ENCODE data around the gene FUOM. TPM values are rescaled to one million over a fixed set of nuclear protein-coding genes. Genes with fewer than 3 reads are reported as not detected.

FUOM gene
- total RNA-seq, 4 donors from 2014 or later: 5.4 to 15.7 (median 10.8) TPM

DNA sequence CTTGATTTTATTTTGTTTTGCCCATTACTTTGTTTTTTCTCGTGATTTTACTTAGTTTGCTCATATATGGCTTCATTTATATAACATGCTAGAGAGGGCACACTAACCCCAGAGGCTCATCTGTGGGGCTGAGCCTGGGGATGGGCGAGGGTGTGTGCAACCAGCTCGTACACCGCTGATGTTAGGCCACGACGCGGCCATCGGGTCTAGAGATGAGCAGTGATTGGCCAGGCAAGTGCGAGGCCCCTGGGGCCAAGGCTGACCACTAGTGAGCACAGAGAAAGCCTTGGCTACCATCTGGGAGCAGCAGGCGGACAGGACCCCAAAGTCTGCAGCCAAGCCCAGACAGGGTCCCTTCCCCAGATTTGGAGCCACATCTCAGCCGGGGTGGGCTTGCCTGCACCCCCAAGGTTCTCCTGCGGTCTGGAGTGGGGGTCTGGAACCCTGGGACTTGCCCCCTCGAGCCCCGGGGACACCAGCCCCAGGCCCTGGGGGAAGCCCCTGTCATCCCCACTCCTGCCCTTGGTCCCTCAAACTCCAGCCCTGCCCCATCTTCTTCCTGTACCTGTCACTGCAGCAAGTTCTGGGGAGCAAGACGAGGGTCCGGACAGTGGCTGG is 3.7 kb downstream of the FUOM start:
- 90% methylated on average over 2 of the region's 16 CpGs; no CpG with 5 or more reads in 1 of the 2 donors for WGBS, 2 donors (ENCODE audit: low coverage in 1 of 2)
- Histone ChIP-seq H3K27me3 (peaks cover 73% of the 10 kb centered on the region), H3K9me3 (no peaks in the 10 kb centered on the region), H3K27ac (no peak overlapping the region), H3K4me3 (no peak overlapping the region), H3K4me1 (peaks cover 0 to 24% (median 11%) of the 10 kb centered on the region in 3 donors), H3K36me3 (peaks cover 0 to 11% of the 10 kb centered on the region in 2 donors)
- TF ChIP-seq, protein P1, sequence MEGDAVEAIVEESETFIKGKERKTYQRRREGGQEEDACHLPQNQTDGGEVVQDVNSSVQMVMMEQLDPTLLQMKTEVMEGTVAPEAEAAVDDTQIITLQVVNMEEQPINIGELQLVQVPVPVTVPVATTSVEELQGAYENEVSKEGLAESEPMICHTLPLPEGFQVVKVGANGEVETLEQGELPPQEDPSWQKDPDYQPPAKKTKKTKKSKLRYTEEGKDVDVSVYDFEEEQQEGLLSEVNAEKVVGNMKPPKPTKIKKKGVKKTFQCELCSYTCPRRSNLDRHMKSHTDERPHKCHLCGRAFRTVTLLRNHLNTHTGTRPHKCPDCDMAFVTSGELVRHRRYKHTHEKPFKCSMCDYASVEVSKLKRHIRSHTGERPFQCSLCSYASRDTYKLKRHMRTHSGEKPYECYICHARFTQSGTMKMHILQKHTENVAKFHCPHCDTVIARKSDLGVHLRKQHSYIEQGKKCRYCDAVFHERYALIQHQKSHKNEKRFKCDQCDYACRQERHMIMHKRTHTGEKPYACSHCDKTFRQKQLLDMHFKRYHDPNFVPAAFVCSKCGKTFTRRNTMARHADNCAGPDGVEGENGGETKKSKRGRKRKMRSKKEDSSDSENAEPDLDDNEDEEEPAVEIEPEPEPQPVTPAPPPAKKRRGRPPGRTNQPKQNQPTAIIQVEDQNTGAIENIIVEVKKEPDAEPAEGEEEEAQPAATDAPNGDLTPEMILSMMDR (IDR thresholded peaks at IDR 0.05): no peak
- TF ChIP-seq POLR2A (IDR thresholded peaks at IDR 0.05) (no peak), POLR2AphosphoS5 (IDR thresholded peaks at IDR 0.05) (no peak)
- ATAC-seq: no peak

DNA sequence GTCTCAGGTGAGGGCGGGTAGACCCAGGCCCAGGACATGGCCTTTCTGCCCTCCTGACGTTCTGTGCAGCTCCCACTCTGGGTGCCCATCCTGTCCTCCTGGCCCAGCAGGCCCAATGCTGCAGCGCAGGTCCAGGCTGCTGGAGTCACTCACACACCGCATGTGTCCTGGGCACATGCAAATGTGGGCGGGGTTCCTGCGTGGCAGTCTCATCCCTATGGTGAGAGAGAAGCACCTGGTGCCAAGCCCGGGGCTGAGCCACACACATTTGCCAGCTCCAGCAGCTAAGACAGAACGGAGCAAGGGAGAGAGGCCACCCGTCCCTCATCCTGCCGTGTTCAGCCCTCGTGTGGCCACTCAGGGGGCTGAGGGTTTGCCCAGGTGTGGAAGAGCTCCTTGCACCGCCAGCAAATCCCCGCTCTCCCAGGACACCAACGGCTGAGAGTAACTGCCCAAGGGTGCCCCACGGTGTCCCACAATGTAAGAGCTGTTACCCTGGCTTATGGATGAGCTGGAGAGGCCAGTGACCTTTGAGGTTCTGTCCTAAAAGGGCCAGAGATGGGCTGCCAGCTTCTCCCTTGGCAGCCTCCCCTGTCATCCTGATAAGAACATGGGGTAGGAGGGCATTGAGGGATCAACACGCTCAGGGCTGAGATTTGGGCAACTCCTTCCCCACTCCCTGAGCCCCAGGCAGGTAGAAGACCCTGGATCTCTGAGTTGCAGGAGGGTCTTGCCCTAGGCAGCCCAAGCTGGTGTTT is 4.4 kb downstream of the FUOM start:
- H3K36me3 ChIP-seq: peaks cover 0 to 11% of the 10 kb centered on the region in 2 donors
- no peak overlapping the region for H3K4me3 ChIP-seq
- WGBS, 2 donors (ENCODE audit: low coverage in 1 of 2): no CpG with 5 or more reads among the region's 16 CpGs
- peaks cover 0 to 24% (median 11%) of the 10 kb centered on the region in 3 donors for H3K4me1 ChIP-seq
- H3K27ac ChIP-seq: no peak overlapping the region
- no peaks in the 10 kb centered on the region for H3K9me3 ChIP-seq
- H3K27me3 ChIP-seq: peaks cover 80% of the 10 kb centered on the region
- TF ChIP-seq POLR2AphosphoS5 (IDR thresholded peaks at IDR 0.05) (no peak), EP300 (IDR thresholded peaks at IDR 0.05) (no peak), POLR2A (IDR thresholded peaks at IDR 0.05) (no peak)
- TF ChIP-seq, protein P1 (IDR thresholded peaks at IDR 0.05): no peak
- ATAC-seq: no peak

DNA sequence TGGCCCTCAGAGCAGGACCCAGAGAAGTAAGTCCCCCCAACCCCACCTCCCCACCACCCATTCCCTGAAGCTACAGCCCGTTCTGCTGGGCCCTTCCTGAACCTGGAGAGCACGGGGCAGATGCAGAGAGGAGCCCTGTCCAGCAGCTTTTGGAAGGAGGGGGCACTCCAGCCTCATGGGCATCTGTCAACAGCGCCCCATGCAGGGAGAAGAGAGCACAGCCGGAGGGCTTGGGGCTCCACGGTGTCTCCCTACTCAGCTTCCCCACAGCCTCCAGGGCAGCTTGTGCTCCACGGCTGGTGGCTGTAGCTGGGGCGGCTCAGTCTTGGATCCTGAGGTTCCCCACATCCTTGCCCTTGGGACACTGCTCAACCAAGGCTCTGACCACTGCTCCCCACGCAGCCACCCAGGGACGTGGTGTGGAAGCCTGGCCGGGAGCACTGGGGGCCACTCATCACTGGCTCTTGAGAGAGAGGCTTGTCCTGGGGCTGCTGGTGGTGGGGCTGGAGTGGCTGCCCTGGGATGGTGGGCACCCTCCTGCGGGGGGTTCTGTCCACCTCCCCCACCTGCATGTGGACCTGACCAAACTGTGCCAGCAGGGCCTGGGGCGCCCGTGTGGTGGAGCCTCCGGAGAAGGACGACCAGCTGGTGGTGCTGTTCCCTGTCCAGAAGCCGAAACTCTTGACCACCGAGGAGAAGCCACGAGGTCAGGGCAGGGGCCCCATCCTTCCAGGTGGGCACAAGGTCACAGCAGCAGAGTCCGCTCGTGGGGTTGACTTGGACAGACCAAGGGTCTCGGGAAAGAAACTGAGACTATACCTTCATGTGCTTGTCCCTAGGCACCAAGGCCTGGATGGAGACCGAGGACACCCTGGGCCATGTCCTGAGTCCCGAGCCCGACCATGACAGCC is 6.2 kb downstream of the FUOM start:
- no peak for ATAC-seq
- peaks cover 86% of the 10 kb centered on the region for H3K27me3 ChIP-seq
- H3K4me1 ChIP-seq: peaks cover 0 to 8% (median 2%) of the 10 kb centered on the region in 3 donors
- WGBS, 2 donors (ENCODE audit: low coverage in 1 of 2): no CpG with 5 or more reads among the region's 24 CpGs
- peaks cover 0 to 11% of the 10 kb centered on the region in 2 donors for H3K36me3 ChIP-seq
- no peaks in the 10 kb centered on the region for H3K9me3 ChIP-seq
- no peak overlapping the region for H3K27ac ChIP-seq
- no peak overlapping the region for H3K4me3 ChIP-seq
- TF ChIP-seq POLR2AphosphoS5 (IDR thresholded peaks at IDR 0.05) (no peak), EP300 (IDR thresholded peaks at IDR 0.05) (no peak), POLR2A (IDR thresholded peaks at IDR 0.05) (no peak)
- TF ChIP-seq, protein P1 (IDR thresholded peaks at IDR 0.05): no peak

DNA sequence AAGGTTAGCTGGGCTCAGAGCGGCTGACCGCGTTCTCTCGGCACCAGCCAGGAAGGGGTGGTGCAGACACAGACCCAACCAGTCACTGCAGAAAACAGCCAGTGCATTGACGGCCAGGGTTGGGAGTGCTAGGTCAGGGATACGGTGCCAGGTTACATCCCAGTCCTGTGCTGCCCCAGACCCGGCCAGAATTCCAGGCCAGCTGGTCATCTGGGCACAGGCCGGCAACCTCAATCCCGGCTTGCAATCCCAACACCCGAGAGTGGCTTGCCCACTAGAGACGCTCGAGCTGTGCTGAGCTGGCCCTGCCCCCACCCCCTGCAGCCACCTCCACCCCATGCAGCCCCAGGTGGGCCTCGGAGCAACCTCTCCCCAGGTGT is 6.9 kb downstream of the FUOM start:
- Histone ChIP-seq H3K4me3 (no peak overlapping the region), H3K27me3 (peaks cover 86% of the 10 kb centered on the region), H3K9me3 (no peaks in the 10 kb centered on the region), H3K27ac (no peak overlapping the region), H3K36me3 (peaks cover 0 to 11% of the 10 kb centered on the region in 2 donors), H3K4me1 (peaks cover 0 to under 1% (median 0%) of the 10 kb centered on the region in 3 donors)
- 50% methylated on average over 1 of the region's 13 CpGs; no CpG with 5 or more reads in 1 of the 2 donors for WGBS, 2 donors (ENCODE audit: low coverage in 1 of 2)
- TF ChIP-seq, protein P1 (IDR thresholded peaks at IDR 0.05): no peak
- no peak for TF ChIP-seq EP300 (IDR thresholded peaks at IDR 0.05)
- TF ChIP-seq POLR2AphosphoS5 (IDR thresholded peaks at IDR 0.05): no peak
- TF ChIP-seq POLR2A (IDR thresholded peaks at IDR 0.05): no peak
- no peak for ATAC-seq
